Esophagus muscularis mucosa (tissue), 4 donors: ENCODE data around the gene PDE4D. TPM values are rescaled to one million over a fixed set of nuclear protein-coding genes. Genes with fewer than 3 reads are reported as not detected.

Experiments
- DNase-seq: peaks from one replicate; pipeline ENCODE4 v3.0.0-alpha.2; 2017; ENCODE audit errors: extremely low spot score
- H3K27ac ChIP-seq, 4 donors: fragments of 200-600 bp; sonication (generic); replicated peaks in 1 of 4; 1 replicate in 3 of 4; 2 replicates in 1 of 4; pipeline ENCODE4 v1.5.1; 2016 to 2019; ENCODE audit warnings: mild to moderate bottlenecking in 1 of 4
- H3K27me3 ChIP-seq, 4 donors: fragments of 200-600 bp; sonication (generic); one replicate each; pipeline versions ENCODE4 v1.5.1 to v1.6.0; 2016 to 2019
- H3K36me3 ChIP-seq, 4 donors: fragments of 200-600 bp; sonication (generic); one replicate each; pipeline ENCODE4 v1.5.1; 2016 to 2019
- H3K4me1 ChIP-seq, 4 donors: fragments of 200-600 bp; sonication (generic); one replicate each; pipeline ENCODE4 v1.5.1; 2016 to 2019
- H3K4me3 ChIP-seq, 4 donors: fragments of 200-600 bp; sonication (generic); 1 replicate in 2 of 4; 2 replicates in 2 of 4; pipeline ENCODE4 v1.5.1; 2016 to 2019; ENCODE audit warnings: mild to moderate bottlenecking in 4 of 4, moderate library complexity in 1 of 4
- H3K9me3 ChIP-seq, 4 donors: fragments of 200-600 bp; sonication (generic); 1 replicate in 3 of 4; 2 replicates in 1 of 4; pipeline ENCODE4 v1.5.1; 2016 to 2019
- EP300 ChIP-seq: sonication (generic); formaldehyde crosslinking; IDR thresholded peaks from one replicate; pipeline ENCODE4 v1.6.1; 2017; ENCODE audit warnings: antibody characterized with exemption
- POLR2A ChIP-seq: fragments of 450-650 bp; IDR thresholded peaks from one replicate; pipeline ENCODE4 v1.6.1; 2017; ENCODE audit warnings: antibody characterized with exemption, moderate library complexity, mild to moderate bottlenecking, low read depth
- POLR2AphosphoS5 ChIP-seq, 2 donors: sonication (generic); formaldehyde crosslinking; IDR thresholded peaks; one replicate each; pipeline ENCODE4 v1.6.1; 2017; ENCODE audit warnings: antibody characterized with exemption in 2 of 2
- WGBS: methylation state at CpG from one replicate; pipeline ENCODE4 v1.1.5; 2018; 5-methylcytosine and 5-hydroxymethylcytosine counted together
- intact Hi-C: fragments of 100-400 bp; cut with DNase I; formaldehyde crosslinking; loops from one replicate; pipeline ENCODE4 v1.15.1; 2023
- total RNA-seq, 4 donors: library from RNA; depleted of rRNA; stranded (reverse); fragments of >200 nt; gene quantifications; one replicate each; pipeline versions ENCODE4 v1.1.0 to v1.2.1, GENCODE V29; 2016
- TF ChIP-seq, protein P1 (sequence below), 3 experiments: fragments of 200-600 bp in 2 of 3; fragments of 450-650 bp in 1 of 3; sonication (generic) in 2 of 3; IDR thresholded peaks; one replicate each; pipeline ENCODE4 v1.5.1; 2017 to 2019; ENCODE audit warnings: antibody characterized with exemption in 3 of 3, mild to moderate bottlenecking in 2 of 3, moderate library complexity in 1 of 3

PDE4D gene
- total RNA-seq, 4 donors from 2014 or later = 39.2 to 87.0 (median 50.2) TPM

DNA sequence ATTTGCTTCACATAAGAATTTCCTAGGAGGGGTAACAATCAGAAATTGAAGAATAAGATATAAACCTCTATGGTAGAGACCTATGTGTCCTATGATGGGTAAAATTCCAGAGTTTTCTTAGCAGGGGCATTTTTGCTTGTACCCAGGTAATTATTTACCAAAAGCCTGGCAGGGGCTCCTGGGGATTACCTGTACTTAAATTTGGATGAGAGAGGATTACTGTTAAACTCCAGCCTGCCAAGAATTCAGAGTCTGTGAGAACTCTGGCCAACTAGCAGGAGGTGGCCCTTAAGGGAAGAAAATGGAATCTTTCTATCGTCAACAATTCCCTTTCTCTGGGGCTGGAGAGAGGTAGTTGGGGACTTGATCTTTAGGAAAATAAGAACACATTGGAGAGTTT is 460.4 kb downstream of the PDE4D start:
- 72% methylated on average over 1 of the region's 1 CpG for WGBS
- H3K36me3 ChIP-seq = no peaks in the 10 kb centered on the region
- H3K9me3 ChIP-seq = no peaks in the 10 kb centered on the region
- H3K27ac ChIP-seq = no peak overlapping the region
- H3K27me3 ChIP-seq = no peaks in the 10 kb centered on the region
- no peak overlapping the region for H3K4me3 ChIP-seq
- no peaks in the 10 kb centered on the region for H3K4me1 ChIP-seq
- intact Hi-C loops = no loop called here
- TF ChIP-seq POLR2A (no peak), POLR2AphosphoS5 (IDR thresholded peaks at IDR 0.05) (no peak), EP300 (no peak)
- TF ChIP-seq, protein P1, sequence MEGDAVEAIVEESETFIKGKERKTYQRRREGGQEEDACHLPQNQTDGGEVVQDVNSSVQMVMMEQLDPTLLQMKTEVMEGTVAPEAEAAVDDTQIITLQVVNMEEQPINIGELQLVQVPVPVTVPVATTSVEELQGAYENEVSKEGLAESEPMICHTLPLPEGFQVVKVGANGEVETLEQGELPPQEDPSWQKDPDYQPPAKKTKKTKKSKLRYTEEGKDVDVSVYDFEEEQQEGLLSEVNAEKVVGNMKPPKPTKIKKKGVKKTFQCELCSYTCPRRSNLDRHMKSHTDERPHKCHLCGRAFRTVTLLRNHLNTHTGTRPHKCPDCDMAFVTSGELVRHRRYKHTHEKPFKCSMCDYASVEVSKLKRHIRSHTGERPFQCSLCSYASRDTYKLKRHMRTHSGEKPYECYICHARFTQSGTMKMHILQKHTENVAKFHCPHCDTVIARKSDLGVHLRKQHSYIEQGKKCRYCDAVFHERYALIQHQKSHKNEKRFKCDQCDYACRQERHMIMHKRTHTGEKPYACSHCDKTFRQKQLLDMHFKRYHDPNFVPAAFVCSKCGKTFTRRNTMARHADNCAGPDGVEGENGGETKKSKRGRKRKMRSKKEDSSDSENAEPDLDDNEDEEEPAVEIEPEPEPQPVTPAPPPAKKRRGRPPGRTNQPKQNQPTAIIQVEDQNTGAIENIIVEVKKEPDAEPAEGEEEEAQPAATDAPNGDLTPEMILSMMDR (IDR thresholded peaks at IDR 0.05) = no peak
- DNase-seq = no peak

DNA sequence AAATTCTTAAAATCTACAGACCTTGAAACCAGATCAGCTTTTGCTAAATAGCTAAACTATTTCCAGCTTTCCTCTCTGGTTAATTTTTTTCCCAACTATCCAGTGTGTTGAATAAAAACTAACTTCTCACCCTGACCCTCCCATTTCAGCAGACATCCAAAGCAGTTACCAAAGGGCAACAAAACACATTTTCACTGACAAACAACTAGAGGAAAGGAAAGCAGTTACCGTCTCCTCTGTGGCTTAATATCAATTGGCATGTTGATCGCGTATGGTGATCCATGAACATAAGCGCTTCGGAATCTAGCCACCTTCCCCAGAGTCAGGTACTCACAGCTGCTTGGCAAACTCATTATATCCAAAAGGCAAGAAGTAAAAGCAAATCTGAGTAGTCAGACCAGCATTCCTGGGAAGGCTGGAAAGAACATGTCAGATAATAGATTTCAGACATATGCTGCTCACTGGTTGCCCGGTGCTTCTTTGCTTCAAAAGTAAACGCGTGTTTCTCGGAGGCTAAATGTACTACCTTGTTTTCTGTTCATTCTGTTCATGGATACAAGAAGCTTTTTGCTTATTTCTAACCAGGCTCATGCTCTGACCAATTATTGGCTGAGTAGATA is 463.4 kb downstream of the PDE4D start:
- WGBS = 95% methylated on average over 9 of the region's 9 CpGs
- intact Hi-C loops = no loop called here
- no peaks in the 10 kb centered on the region for H3K27me3 ChIP-seq
- H3K4me1 ChIP-seq = no peaks in the 10 kb centered on the region
- H3K36me3 ChIP-seq = no peaks in the 10 kb centered on the region
- no peak for DNase-seq
- H3K9me3 ChIP-seq = no peaks in the 10 kb centered on the region
- no peak for TF ChIP-seq POLR2A
- no peak for TF ChIP-seq POLR2AphosphoS5 (IDR thresholded peaks at IDR 0.05)
- TF ChIP-seq, protein P1 (IDR thresholded peaks at IDR 0.05) = no peak
- TF ChIP-seq EP300 = no peak
- no peak overlapping the region for H3K4me3 ChIP-seq
- H3K27ac ChIP-seq = no peak overlapping the region

DNA sequence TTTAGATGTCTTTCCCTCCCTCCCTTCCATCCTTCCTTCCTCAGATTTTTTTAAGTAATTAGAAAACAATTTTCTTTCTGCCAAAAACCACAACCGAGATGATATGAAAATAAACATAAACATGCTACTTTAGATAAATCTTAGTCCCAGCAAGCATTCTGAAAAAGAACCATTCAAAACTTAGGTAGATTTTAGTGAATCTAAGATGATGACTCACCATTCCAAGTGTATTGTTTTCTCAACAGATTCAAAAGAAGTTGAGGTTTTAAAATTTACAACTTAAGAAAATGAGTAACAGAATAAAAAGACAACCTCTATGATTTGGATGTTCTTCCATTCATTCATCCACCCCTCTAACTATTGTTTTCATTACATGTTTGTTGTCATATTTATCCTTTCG is 465.1 kb downstream of the PDE4D start:
- no peaks in the 10 kb centered on the region for H3K36me3 ChIP-seq
- no peak overlapping the region for H3K27ac ChIP-seq
- intact Hi-C loops = no loop called here
- H3K4me1 ChIP-seq = peaks cover 0 to 3% (median 2%) of the 10 kb centered on the region in 4 donors
- no peak for DNase-seq
- 77% methylated on average over 2 of the region's 2 CpGs for WGBS
- H3K27me3 ChIP-seq = no peaks in the 10 kb centered on the region
- H3K9me3 ChIP-seq = no peaks in the 10 kb centered on the region
- TF ChIP-seq, protein P1 (IDR thresholded peaks at IDR 0.05) = no peak
- TF ChIP-seq POLR2A = no peak
- TF ChIP-seq EP300 = no peak
- no peak for TF ChIP-seq POLR2AphosphoS5 (IDR thresholded peaks at IDR 0.05)
- no peak overlapping the region for H3K4me3 ChIP-seq

DNA sequence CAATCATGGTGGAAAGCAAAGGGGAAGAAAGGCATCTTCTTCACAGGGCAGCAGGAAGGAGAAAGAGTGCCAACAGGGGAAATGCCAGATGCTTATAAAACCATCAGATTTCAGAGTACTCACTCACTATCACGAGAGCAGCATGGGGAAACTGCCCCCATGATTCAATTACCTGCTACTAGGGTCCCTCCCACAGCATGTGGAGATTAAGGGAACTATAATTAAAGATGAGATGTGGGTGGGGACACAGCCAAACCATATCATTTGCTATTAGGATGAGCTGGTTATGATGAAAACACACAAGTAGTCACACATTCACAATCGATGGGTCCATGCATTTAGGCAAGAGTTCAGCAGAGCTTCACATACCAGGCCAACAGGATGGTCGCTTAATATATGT is 469.0 kb downstream of the PDE4D start:
- TF ChIP-seq, protein P1 (IDR thresholded peaks at IDR 0.05) = no peak
- TF ChIP-seq EP300 (no peak), POLR2A (no peak), POLR2AphosphoS5 (IDR thresholded peaks at IDR 0.05) (no peak)
- peaks cover 0 to 17% (median 16%) of the 10 kb centered on the region in 4 donors for H3K4me1 ChIP-seq
- no peak overlapping the region for H3K4me3 ChIP-seq
- no peaks in the 10 kb centered on the region for H3K27me3 ChIP-seq
- WGBS = 100% methylated on average over 3 of the region's 3 CpGs
- no peaks in the 10 kb centered on the region for H3K9me3 ChIP-seq
- no peak for DNase-seq
- no peak overlapping the region for H3K27ac ChIP-seq
- H3K36me3 ChIP-seq = no peaks in the 10 kb centered on the region
- intact Hi-C loops = no loop called here

DNA sequence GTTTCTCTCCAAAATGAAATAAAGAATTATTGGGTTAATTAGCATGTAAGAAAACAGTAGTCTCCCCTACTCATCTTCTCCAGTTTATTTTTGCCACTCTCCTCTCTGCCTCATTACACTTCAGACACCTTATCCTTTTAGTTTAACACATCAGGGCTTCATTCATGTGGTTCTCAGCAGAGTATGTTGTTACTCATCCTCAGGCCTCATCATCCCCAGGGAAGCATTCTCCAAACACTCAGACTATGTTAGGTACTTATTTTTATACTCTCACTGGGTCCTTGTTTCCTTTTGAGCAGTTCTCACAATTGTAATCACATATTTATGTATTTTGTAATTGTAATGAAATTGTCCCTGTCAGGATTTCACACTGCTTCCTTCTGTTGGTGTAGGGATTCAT is 470.5 kb downstream of the PDE4D start:
- Histone ChIP-seq H3K27me3 (no peaks in the 10 kb centered on the region), H3K9me3 (no peaks in the 10 kb centered on the region), H3K27ac (no peak overlapping the region), H3K36me3 (no peaks in the 10 kb centered on the region), H3K4me3 (no peak overlapping the region), H3K4me1 (peaks cover 0 to 23% (median 17%) of the 10 kb centered on the region in 4 donors)
- intact Hi-C loops = no loop called here
- DNase-seq = no peak
- TF ChIP-seq, protein P1 (IDR thresholded peaks at IDR 0.05) = no peak
- TF ChIP-seq POLR2AphosphoS5 (IDR thresholded peaks at IDR 0.05) (no peak), EP300 (no peak), POLR2A (no peak)
